NB4 (cell line): Measurements from ENCODE around the gene MICU1.

Experiments used
- CTCF ChIP-seq: IDR thresholded peaks from one replicate; pipeline ENCODE4 v1.5.1; 2012; ENCODE audit warnings: low read depth, low read length
- POLR2A ChIP-seq: IDR thresholded peaks from 2 replicates; pipeline ENCODE4 v1.6.1; 2011; ENCODE audit warnings: mild to moderate bottlenecking; ENCODE audit not compliant: insufficient read length; ENCODE audit errors: extremely low read depth

- TF ChIP-seq POLR2A (no peak), CTCF (no peak)
These were observed 296.4 kb downstream of the MICU1 start for GRCh38 chr10:72329290-72330068.
